Measurements from ENCODE around the gene TECPR1.
"Not testable (repeated sequence)": the region's sequence is repeated elsewhere in the genome, so short reads cannot be mapped to it uniquely, and the experiment has no call there.

Gene TECPR1

DNA sequence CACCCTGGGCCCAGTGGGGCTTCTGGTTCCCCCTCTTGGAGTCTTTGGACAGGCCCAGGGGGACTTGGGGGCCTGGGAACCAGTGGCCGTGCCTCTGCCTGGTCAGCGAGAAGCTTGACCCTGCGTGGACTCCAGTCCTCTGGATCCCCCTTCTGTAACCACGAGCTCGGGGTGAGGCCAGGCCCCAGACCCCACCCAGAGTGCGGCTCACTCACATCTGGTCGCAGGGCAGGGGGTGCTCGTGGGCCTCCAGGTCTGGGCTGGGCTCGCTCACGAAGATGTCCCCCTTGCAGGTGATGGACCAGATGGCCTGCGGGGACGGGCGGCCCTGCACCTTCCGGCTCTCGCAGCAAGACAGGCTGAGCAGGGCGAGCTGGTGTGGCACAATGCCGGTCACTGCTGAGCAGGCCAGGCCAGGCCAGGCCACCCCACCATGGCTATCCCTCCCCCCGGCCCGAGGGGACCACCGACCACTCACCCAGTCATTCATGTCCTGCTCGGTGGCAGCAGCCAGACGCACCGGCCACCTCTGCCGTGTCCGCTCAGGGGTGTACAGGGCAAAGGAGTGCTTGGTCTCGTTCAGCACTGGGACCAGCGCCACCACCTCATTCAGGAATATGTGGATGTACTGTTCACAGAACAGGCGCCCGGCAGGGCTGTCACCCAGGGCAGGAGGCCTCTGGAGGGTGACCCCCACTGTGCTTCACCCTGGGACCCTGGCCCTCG, 21.1 kb downstream of the TECPR1 start:
- H3K27ac ChIP-seq = no peak overlapping the region
- DNase-seq (ENCODE audit: low read depth, low spot score) = no peak

DNA sequence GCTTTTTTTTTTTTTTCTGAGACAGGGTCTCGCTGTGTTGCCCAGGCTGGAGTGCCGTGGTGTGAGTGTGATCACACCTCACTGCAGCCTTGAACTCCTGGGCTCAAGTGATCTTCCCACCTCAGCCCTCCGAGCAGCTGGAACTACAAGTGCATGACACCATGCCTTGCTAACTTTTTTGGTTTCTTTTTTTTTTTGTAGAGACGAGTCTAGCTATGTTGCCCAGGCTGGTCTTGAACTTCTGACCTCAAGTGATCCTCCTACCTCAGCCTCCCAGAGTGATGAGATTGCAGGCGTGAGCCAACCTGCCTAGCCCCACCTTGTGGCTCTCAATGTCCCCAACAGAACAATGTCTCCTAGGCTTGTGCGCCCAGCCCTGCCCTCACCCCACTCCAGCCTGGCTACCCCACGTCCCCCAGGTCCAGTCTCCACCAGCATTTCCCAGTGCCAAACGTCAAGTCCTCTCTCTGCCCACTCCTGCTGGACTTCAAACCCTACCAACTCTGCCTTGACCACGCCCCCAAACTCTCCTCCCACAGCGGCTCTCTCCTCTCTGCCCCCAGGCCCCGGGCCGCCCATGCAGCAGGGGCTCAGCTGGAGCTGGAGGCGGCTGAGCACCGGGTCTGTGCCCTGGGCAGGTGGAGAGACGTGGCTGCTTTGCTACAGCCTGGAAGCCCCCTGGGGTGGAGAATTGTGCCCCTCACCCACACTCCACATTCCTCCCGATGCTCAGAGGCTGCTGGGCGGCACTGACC, 21.9 kb downstream of the TECPR1 start:
- no peak for DNase-seq (ENCODE audit: low read depth, low spot score)
- H3K27ac ChIP-seq = no peak overlapping the region

DNA sequence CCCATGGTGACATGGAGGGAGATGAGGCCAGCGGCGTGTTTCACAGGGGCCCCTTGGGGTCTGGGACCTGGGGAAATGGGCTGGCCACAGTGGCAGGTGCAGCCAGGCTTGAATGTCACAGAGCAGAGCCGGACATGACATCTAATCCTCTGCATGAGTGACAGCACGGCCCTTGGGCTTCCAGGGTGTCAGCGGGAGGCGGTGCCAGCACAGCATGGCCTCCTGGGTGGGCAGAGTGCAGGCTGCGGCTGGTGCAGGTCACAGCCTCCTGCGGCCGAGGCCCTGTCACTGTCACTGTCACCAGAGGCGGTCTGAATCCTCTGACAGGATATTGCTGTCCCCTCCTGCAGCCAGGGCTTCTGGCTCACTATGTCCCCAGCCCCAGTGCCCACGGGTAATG, 22.6 kb downstream of the TECPR1 start:
- no peak for DNase-seq (ENCODE audit: low read depth, low spot score)
- no peak overlapping the region for H3K27ac ChIP-seq

DNA sequence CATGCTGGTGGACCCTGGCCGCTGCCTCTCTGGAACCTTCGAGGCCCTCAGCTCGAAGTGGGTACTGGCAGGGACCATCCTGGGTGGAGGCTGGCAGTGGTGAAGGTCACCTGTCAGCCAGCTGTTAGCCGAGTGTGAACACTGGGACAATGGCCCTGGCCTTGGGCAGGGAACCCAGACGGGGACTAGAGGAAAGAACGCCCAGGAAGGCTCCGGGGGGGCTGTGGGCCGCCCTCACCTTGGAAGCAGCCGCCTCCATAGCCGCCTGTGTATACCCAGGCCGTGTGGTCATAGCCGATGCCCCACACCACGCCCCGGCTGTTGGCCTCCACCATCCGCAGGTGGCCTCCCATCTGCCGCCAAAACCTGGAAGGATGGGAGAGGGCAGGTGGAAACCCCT, 23.2 kb downstream of the TECPR1 start:
- DNase-seq (ENCODE audit: low read depth, low spot score) = no peak
- H3K27ac ChIP-seq = no peak overlapping the region

DNA sequence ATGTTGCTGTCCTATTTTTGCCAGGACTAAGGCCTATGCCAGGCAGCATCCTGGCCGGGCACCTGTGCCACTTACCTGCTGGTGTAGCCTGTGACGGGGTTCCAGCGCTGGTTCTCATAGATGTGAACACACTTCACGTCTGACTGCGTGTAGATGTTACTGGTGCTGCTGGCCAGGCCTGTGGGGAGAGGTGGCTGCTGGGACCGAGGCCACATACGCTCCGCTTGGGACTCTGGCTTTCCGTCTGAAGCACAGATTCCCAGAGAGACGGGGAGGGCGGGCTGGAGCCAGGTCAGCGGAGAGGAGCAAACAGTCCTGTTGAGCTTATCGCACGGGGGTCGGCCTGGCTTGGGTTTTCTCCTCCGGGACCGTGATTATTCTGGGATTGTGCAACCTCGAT, 24.1 kb downstream of the TECPR1 start:
- DNase-seq (ENCODE audit: low read depth, low spot score) = no peak

DNA sequence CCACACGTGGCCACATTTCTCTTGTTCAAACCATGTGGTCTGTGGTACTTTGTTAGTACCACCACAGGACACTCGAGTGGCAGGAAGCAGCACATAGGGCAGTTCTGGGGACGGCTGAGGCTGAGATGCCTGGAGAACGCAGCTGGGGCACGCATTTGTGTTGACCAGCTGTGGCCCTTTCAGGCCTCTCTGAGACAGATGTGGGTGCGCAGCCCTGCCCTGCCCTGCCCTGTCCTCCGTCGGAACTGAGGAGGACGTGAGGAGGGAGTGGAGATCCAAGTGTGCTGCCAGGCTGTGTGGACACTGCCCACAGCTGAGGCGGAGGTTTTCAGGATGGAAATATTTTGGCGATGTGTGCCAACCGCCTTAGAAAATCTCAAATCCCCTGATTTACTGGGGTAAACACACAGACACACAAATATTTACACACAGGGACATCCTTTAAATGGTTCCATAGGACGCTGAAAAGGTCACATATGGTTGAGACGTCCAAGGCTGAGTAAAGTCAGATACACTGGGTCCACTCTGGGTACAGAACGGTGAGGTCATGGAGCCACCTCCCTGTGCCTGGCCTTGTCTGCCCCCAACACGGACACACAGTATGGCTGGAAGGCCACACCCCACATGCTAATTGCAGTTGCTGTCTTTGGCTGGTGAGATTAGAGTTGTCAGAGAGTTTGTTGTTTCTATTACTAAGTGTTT, 26.0 kb downstream of the TECPR1 start:
- no peak overlapping the region for H3K27ac ChIP-seq
- DNase-seq (ENCODE audit: low read depth, low spot score) = no peak

More for the DNA sequence above, 24.1 kb downstream of the TECPR1 start:
- H3K27ac ChIP-seq = no peak overlapping the region

DNA sequence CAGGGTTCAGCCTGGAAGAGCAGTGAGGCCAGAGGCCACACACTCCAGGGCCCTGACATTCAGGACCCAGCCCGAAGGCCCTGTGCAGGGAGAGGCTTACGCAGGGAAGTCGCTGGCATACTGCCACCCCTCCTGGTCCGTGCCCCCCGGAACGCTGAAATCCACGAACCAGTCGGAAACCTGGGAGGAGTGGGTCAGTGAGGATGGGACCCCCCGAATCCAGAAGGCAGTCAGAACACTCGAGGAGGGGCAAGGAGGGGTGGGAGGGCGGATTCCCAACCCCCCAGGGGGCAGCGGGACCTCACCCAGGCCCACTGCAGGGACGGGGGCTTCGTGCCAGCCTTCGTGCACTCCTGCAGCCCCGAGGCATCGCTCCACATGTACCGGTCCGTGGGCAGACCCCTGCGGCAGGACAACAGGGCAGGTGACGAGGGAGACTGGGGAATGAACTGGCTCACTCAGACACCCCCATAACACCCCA, 27.3 kb downstream of the TECPR1 start:
- no peak for DNase-seq (ENCODE audit: low read depth, low spot score)

DNA sequence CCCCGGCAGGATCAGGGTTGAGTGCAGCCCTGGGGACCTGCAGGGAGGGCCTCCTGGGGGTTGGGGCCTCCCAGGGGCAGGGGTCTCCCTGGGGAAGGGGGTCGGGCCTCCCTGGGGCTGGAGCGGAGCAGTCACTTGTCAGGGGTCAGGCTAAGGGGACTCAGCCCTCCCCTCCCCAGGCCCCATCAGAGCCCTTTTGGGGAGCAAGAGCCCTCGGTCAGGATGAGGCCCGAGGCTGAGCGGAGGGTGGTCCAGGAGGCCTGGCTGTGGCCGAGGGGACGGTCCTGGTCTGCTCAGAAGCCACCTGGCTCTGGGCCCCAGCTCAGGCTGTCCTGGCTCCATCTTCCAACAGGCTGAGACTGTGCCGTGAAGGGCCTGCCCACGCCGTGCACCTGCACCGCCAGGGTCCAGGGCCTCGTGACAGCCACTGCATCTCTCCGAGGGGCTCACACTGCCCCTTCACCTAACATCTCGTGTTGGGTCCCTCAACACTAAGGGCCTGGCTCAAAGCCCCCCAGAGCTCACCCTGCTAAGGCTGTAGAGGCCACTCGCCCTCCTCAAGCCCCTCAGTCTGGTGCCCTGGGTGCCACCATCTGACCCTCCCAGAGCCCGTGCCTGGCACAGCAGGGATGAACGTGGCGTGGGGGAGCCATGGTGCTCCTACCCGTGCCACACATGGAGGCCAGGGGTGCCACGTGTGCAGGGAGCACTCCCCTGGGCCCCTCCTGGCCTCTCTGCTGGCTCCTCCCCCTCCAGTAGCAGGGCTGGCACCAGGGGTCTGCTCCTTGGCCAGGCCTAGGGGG, 27.9 kb downstream of the TECPR1 start:
- no peak for DNase-seq (ENCODE audit: low read depth, low spot score)
- H3K27ac ChIP-seq = no peak overlapping the region

More for the DNA sequence above, 27.3 kb downstream of the TECPR1 start:
- no peak overlapping the region for H3K27ac ChIP-seq

DNA sequence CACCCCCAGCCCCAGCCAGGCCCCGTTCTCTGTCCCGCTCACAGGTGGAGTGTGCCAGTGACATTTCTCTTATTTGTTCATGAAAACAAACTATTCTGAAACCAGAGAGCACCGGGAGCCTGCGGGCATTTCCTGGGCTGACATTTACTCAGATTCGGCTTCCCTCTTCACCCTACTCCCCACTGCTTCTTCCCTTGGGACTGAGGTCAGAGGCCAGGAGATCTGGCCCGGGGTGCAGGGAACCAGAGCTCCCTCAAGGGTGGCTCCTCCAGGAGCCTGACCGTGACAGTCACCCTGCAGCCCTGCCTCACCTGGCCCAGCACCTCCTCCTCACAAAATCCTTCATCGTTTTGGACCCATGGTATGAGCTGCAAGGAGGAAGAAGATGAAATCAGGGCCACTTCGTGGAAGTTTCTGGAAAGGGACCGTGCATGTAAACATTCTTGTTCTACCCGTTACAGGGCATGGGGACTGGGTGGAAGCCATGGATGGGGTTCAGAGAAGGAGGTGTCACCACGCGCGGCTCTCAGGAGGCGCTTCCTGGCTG, 28.6 kb downstream of the TECPR1 start:
- DNase-seq (ENCODE audit: low read depth, low spot score) = no peak
- H3K27ac ChIP-seq = no peak overlapping the region

DNA sequence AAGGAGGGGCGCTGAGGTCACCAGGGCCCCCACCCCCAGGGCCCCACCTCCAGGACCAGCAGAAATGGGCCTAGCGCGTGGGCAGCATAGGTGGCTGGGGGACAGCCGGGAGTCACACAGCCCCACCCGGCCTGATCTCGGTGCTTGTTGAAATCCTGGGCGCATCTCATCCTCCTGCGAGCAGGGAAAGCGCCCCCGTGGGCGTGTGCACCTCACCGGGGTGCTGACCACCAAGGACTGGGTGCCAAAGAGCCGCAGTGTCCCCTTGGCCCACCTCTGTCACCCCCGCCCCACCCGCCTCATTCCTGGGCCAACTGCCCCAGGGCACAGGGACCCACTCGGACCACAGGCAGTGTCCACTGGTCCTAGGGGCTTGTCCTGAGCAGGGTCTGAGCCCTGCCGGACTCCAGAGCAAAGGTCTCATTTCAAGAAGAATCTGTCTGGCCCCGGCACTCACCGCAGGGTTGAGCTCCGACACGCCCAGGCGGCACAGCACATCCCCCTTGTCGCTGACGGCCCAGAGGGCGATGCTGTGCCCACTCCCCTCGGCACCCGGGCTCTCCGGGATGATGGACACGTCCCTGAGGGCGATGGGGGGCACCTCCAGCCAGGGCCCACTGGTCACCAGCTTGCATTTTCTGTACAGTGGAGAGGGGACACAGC, 29.4 kb downstream of the TECPR1 start:
- DNase-seq (ENCODE audit: low read depth, low spot score) = no peak
- H3K27ac ChIP-seq = no peak overlapping the region

DNA sequence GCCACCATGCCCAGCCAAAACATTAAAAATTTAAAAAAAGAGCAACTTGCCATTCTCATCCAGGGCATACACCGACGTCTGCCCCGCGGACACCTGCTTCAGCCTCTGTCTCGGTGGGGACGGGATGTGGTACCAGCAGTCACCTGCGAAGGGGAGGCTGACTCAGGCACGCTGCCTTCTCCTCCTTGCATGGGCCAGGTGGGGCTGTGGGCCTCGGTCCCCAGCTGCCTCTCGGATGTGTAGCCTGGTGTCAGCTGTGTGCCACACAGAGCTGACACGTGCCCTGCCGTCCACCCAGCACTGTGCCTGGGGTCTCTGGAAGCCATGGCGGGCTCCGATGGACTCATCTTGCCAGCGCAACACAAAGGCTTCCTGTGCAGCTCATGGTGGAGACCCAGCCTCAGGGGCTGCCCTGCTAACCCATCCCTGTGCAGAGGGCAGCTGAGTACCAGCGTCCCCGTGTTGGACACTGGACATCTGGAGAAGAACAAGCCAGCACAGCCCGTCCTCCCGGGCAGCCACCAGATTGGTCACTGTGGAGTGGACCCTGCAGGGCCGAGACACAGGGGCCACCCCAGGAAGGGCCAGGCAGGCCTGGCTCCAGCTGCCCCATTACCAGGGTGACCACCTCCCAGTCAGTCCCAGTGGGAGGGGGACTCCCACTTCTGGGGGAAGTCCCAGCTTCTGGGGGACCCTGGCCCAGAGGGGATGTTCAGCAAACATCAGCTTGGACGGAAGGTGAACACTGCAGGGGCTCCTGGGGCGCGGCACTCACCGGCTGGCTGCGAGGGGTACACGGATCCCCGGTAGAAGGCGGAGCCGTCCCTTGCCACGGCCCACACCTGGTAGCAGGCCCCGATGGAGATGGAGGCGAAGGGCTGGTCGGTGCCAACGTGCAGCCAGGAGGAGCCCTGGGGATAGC, 30.2 kb downstream of the TECPR1 start:
- H3K27ac ChIP-seq = no peak overlapping the region
- no peak for DNase-seq (ENCODE audit: low read depth, low spot score)

DNA sequence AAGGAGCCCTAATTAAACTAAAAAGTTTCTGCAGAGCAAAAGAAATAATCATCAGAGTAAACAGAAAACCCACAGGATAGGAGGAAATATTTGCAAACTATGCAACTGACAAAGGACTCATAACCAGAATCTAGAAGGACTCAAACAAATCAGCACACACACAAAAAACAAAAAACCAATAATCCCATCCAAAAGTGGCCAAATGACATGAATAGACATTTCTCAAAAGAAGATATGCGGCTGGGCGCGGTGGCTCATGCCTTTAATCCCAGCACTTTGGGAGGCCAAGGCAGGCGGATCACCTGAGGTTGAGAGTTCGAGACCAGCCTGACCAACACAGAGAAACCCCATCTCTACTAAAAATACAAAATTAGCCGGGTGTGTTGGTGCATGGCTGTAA, 32.6 kb downstream of the TECPR1 start:
- H3K27ac ChIP-seq; DNase-seq (ENCODE audit: low read depth, low spot score): not testable (repeated sequence)

DNA sequence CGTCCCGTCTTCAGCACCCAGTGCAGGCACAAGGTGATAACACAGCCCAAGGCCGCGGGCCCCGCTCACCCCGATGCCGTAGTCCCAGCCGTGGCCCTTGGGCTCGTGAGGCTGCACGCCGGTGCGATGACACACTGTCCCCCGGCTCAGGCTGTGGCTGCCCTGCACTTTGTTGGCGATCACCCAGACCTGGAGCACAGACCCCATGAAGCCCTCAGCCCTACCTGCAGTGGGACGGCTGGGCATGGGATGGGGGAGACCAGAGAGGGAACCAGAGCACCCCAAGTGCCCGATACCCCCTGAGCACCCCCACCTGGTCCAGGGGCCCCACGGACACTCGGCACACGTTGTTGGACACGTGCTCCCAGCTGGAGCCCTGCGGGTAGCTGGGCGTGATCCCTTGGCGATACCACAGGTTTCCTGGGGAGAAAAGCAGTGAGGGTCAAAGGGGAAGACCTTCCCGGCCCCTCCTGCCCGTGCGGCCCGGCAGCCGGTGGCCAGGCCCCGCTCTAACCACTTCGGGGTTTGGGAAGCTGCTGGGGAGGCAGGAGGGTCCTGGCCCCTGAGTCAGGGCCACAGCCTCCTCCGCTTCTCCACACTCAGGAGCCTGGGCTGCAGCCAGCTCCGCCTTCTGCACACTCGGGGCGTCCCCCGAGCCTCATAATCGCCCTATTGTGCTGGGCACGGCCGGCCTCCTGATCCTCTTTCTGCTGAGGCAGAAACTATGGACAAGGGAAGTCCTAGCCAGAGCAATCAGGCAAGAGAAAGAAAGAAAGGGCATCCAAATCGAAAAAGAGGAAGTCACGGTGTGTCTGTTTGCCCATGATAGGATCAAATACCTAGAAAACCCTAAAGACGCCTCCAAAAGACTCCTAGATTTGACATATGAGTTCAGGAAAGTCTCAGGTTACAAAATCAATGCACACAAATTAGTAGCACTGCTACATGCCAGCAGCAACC, 34.1 kb downstream of the TECPR1 start:
- no peak overlapping the region for H3K27ac ChIP-seq

DNA sequence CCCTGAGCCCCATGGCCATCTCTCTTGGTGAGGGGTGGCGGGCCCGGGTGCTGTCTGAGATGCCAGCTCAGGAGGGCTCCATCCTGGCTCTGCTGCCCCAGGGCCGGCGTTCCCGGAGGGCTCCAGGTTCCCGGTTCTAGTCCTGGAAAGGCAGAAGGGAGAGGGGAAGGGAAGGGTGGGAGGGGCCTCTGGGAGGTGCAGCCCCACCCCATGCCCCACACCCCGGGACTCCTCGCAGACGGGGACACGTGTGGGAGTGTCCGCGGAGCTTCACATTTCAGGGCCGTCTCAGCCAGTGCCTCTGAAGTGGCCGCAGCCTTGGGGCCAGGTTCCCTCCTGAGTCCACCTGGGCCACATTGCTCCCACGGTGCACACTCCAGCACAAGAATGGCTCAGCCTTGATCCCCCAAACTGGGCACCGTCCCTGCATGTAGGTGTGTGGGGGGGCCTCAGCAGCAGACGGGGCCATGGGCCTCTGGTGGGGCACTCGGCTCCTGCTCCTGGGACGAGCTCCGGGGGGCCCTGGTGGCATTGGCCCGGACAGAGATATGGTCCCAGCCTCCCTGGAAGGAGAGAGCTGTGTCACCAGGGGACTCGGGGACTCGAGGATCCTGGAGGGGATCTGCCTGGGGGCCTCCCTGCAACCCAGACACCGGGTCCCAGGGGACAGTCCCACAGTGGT, 35.0 kb downstream of the TECPR1 start:
- DNase-seq (ENCODE audit: low read depth, low spot score) = no peak
- H3K27ac ChIP-seq = no peak overlapping the region

More for the DNA sequence above, 34.1 kb downstream of the TECPR1 start:
- DNase-seq (ENCODE audit: low read depth, low spot score) = no peak

DNA sequence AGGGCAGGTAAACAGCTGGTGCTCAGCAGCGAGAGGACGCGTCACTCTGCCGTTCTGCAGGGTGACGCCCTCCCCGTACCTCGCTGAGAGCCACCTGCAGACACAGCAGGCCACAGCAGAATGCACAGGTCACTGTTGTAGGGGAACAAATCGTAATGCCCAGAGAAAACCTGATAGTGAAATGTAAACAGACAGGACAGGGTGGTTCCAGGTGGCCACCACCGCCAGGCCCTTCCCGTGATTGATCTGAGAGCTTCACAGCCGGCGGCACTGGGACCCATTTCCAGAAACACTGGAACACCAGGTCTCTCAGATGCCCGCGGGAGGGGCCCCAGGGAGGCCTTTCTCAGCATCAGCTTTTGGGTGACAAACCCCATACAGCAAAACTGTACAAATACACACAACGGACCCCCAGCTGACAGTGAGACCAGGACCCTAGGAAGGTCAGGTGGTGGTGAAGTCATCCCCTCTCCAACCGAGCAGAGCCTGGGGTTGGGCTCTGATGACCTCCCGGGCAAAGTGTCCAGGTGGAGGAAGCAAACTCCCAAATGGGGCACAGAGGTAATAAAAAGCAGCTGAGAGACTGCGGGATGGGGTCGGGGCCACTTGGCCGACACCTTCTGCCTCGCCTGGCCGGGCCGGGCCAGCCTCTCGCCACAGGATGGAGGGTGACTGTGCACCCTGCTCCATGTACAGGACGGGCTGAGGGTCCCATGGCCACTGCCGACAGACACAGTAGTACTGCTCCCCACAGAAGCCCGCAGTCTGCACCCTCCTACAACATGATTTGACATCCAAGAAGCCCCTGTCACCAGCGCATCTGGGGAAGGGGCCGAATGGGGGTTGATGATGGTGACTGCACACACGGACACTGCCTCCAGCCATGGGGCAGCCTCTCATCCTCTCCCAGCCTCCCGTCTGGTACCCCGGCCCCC, 36.2 kb downstream of the TECPR1 start:
- no peak for DNase-seq (ENCODE audit: low read depth, low spot score)
- H3K27ac ChIP-seq = no peak overlapping the region

Data from epithelial cell of prostate (primary cell).